SHP77 (cell line): ENCODE data around the gene RABGEF1.
"Not testable (repeated sequence)": the region's sequence is repeated elsewhere in the genome, so short reads cannot be mapped to it uniquely, and the experiment has no call there.

ENCODE experiments used
- DNase-seq, 2 experiments: peaks; one replicate each; lab custom pipeline; 2025; lab: John Stamatoyannopoulos, UW

RABGEF1 gene

DNA sequence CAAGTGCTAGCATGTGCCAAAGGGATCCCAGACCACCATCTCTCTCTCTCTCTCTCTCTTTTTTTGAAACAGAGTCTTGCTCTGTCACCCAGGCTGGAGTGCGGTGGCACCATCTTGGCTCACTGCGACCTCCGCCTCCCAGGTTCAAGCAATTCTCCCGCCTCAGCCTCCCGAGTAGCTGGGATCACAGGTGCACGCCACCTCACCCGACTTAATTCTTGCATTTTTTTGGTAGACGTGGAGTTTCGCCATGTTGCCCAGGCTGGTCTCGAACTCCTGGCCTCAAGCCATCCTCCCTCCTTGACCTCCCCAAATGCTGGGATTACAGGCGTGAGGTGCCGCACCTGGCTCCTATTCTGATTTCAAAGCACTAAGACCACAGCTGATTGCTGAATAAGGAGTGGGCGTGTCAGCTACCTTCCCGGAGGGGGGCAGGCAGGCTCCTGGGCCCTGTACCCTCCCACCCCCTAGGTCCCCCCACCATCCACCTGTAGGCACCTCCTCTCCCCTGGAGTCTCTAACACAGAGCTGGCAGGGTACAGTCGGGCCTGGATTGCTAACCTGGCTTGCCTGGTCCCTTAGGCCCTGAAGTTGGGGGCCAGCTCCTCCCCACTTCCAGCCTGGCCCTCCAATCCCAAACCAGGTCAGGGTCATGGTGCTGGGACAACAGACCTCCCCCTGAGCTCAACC is 74.8 kb downstream of the RABGEF1 start:
- DNase-seq = not testable (repeated sequence)

- no peak for DNase-seq
These were observed 75.4 kb downstream of the RABGEF1 start for GRCh38 chr7:66815951-66816350.

DNA sequence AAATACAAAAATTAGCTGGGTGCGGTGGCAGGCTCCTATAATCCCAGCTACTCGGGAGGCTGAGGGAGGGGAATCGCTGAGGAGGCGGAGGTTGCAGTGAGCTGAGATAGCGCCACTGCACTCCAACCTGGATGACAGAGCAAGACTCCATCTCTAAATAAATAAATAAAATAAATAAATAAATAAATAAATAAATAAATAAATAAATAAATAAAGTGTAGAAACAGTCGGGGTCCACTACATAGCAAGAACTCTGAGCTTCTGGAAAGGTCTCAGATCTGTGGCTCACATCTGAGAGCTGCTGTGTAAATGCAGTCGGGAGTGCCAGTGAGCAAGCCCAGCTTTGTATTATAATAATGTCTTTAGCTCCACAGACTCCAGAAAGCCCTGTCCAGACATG is 76.1 kb downstream of the RABGEF1 start:
- not testable (repeated sequence) for DNase-seq

DNA sequence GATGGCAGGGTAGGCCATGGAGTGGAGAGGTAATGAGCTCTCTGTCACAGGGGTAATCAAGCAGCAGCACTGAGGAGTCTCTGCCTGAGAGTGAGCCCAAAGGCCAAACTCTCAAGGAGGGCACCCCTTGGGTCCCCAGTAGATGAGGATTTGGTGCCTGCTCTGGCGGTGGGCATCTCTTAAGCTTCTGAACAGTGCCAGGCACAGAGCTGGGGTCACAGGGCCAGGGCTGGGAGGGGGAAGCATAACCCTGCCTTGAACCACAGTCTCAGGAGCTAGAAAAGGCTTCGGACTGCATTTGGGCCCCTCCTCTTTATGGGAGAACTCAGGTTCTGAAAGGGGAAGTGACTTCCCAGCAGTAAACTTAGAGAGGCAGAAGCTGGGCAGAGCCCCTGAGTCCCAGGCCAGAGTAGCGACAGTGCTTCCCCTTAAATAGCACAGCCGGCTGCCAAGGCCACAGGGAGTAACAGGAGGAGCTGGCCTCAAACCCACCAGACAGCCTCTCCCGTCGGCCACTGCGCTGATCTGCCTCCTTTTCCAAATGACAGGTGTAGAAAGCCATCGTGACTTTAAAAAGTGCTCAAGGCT is 76.8 kb downstream of the RABGEF1 start:
- DNase-seq = not testable (repeated sequence)

DNA sequence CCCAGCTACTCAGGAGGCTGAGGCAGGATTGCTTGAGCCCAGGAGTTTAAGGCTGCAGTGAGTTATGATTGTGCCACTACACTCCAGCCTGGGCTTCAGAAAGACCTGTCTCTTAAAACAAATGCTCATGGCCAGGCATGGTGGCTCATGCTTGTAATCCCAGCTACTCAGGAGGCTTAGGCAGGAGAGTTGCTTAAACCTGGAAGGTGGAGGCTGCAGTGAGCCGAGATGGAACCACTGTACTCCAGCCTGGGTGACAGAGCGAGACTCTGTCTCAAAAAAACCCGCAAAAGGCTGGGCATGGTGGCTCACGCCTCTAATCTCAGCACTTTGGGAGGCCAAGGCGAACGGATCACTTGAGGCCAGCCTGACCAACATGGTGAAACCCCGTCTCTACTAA is 77.4 kb downstream of the RABGEF1 start:
- not testable (repeated sequence) for DNase-seq

DNA sequence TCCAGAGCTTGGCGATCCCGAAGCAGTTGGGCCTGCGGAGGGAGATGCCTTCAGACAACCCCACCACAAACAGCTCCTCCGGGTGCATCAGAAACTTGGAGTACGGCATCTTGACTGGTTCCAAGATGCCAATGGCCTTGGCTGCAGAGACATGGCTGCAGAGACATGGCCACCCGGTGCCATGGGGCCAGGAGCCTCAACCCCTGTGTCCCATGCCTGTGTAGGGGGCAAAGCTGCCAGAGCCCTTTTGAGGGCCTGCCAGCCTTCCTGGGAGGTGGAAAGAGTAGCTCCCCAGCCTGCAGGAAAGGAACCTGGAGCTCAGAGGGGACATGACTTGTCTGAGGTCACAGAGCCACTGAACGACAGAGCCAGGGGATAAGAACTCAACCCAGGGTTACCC is 83.5 kb downstream of the RABGEF1 start:
- DNase-seq = no peak

- DNase-seq = peak; percentile 28 to 39
These were observed 85.0 kb downstream of the RABGEF1 start for GRCh38 chr7:66825538-66825937.

- no peak for DNase-seq
These were observed 86.1 kb downstream of the RABGEF1 start for GRCh38 chr7:66826649-66827048.

- not testable (repeated sequence) for DNase-seq
These were observed 90.4 kb downstream of the RABGEF1 start for GRCh38 chr7:66830976-66831375.

DNA sequence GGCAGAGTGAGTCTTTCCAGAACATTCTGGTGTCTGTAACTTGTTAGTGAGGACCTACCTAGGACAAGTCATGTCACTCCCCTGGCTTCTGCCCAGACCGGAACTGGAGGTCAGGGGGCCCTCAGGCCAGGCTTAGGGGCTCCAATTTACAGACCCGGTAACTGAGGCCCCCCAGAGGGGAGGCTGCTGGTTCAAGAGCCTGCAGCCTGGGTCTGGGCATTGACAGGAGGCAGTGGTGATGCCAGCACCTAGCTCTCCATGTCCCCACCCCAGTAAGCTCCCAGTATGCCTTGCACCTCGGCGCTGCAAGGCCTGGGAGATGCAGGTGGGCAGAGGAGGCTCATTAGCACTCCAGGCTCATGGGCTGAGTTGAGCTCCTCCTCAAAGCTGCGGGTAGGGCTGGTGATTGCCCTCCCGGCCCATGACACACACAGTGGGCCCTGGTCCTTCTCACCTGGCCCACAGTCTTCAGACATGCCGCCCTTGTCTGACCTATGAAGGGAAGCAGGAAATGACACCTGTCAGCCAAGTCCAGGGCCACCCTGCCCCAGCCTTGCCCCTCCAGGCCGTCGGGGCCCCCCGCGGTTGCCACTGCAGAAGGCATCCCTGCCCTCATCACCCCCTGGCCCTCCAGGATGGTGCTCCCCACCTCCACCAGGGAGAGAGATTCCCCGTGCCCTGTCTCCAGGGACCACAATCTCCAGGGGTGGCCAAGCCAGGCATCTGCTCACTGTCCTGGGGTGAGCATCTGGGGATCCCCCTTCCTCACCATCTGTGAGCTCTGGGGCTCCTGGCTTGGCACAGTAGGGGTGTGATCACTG is 92.2 kb downstream of the RABGEF1 start:
- DNase-seq = no peak

DNA sequence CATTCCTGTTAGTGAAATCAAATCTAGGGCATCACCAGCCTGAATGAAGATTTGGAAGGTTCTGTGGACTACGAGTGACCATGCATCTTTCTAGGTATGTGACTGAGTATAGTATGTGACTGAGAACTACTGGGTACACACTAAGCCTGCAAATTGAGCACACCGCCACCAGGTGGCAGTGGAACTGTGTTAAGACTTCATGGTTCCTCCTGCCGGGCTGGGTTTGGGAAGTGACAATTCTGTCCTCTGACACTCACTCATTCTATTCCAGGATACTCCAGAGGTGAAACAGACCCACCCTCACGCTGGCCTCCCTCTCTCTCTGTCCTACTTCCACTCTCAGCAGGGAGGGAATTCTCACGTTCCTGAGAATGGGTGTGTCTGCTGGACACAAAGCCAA is 96.5 kb downstream of the RABGEF1 start:
- peak; percentile 53 to 67 for DNase-seq

- no peak for DNase-seq
These were observed 97.1 kb downstream of the RABGEF1 start for GRCh38 chr7:66837661-66838060.

DNA sequence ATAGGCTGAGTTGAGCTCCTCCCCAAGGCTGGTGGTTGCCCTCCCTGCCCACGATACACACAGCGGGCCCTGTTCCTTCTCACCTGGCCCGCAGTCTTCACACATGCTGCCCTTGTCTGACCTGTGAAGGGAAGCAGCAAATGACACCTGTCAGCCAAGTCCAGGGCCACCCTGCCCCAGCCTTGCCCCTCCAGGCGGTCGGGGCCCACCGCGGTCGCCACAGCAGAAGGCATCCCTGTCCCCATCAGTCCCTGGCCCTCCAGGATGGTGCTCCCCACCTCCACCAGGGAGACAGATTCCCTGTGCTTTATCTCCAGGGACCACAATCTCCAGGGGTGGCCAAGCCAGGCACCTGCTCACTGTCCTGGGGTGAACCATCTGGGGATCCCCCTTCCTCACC is 99.3 kb downstream of the RABGEF1 start:
- DNase-seq = no peak

- DNase-seq = no peak
These were observed 99.8 kb downstream of the RABGEF1 start for GRCh38 chr7:66840316-66840715.

GRCh38 chr7:66841898-66842297 is 101.4 kb downstream of the RABGEF1 start:
- no peak for DNase-seq

- not testable (repeated sequence) for DNase-seq
These were observed 103.0 kb downstream of the RABGEF1 start for GRCh38 chr7:66843492-66843891.

GRCh38 chr7:66844552-66845378 is 104.2 kb downstream of the RABGEF1 start:
- peak; percentile 96 to 97 for DNase-seq

DNA sequence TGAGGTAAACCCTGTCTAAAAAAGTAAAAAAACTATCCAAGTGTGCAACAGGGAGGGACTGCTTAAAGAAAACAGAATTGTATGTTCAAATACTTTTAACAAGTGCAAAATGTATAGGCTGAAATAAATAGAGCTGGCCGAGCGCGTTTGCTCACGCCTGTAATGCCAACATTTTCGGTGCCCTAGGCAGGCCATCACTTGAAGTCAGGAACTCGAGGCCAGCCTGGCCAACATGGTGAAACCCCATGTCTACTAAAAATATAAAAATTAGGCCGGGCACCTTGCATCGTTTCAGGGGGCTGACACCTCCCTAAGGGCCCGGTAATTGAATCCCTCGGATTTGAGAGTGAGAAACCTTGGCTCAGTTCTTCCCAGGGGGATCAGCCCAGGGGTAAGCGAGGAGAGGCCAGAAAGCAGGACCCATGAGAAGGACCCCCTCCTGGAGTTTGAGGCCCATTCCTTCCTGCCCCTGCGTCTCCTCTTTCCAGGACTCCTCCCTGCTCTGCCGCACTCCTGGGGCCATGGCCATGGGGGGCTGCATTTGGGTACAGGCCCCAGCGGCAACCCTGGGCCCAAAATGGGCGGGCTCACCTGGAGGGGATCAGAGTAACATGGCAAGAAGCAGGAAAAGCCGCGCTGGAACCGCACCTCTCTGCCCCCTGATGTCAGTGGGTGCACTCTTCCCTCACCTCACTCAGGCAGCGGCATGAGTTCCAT is 105.0 kb downstream of the RABGEF1 start:
- DNase-seq = no peak

- DNase-seq = not testable (repeated sequence)
These were observed 105.5 kb downstream of the RABGEF1 start for GRCh38 chr7:66846096-66846445.

DNA sequence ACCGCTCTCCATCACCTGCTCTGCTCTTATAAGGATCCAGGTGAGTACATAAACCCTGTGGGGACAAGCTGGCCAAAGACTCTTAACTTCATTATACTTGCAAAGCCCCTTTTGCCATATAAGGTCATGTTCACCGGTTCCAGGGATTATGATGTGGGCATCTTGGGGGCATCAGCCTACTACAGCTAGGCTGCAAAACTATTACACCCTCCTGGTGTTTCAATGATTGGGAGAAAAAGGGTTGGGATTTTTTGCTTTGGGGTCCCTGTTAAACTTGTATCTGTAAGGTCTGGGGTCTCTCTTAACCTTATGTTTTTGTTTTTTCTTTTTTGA is 107.0 kb downstream of the RABGEF1 start:
- DNase-seq = not testable (repeated sequence)
